GM18520 (cell line): ENCODE measurements around the gene SBNO2.
"Not testable (repeated sequence)": the region's sequence is repeated elsewhere in the genome, so short reads cannot be mapped to it uniquely, and the experiment has no call there.

Experiments
- ATAC-seq: cut with Tn5 transposase; IDR thresholded peaks from one replicate; pipeline ENCODE4 v1.9.1; 2021; ENCODE audit not compliant: unreplicated experiment

SBNO2 gene

DNA sequence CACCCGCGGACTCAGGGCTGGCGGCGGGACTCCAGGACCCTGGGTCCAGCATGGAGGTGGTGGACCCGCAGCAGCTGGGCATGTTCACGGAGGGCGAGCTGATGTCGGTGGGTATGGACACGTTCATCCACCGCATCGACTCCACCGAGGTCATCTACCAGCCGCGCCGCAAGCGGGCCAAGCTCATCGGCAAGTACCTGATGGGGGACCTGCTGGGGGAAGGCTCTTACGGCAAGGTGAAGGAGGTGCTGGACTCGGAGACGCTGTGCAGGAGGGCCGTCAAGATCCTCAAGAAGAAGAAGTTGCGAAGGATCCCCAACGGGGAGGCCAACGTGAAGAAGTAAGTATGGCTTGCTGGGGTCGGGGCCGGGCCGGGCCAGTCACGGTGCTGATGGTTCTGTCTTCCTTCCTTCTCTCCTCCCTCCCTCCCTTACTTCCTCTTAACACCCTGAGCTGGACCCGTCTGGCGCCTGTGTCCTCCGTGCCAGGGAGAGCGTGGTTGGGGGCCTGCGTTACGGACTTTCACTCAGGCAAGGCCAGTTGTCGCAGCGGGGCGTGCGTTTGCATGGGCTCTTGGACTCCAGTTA lies 32.9 kb upstream of the SBNO2 start:
- ATAC-seq, result no peak

GRCh38 chr19:1206150-1206863 lies 32.2 kb upstream of the SBNO2 start:
- no peak for ATAC-seq

GRCh38 chr19:1205114-1206099 lies 31.3 kb upstream of the SBNO2 start, which contains the start of gene STK11:
Gene STK11 (plus strand): TSS chr19:1205778. CDS start chr19:1206914, 1,136 bp downstream.
- ATAC-seq, result peak; percentile 79

GRCh38 chr19:1200614-1201013 lies 26.5 kb upstream of the SBNO2 start:
- not testable (repeated sequence) for ATAC-seq

GRCh38 chr19:1199531-1199930 lies 25.5 kb upstream of the SBNO2 start:
- ATAC-seq, result no peak

DNA sequence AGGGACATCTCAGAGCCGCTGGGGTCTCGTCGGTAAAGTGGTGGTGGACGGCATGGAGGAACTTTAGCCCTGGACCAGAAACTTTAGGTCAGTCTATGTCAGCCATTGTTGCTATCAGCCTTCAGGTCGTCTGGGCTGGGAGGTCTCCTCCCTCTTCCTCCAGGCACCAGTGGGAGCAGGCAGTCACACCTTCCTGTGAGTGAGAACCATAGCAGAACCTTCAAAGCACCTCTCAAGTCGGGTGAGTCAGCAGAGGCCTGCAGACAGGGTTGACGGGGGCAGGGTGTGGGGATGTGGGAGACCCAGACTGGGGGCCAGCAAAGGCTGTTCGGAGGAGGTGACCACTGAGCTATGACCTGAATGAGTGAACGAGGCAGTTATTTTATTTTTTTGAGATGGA lies 15.4 kb upstream of the SBNO2 start:
- no peak for ATAC-seq

GRCh38 chr19:1183543-1184172 lies 9.6 kb upstream of the SBNO2 start:
- peak; percentile 66 for ATAC-seq

DNA sequence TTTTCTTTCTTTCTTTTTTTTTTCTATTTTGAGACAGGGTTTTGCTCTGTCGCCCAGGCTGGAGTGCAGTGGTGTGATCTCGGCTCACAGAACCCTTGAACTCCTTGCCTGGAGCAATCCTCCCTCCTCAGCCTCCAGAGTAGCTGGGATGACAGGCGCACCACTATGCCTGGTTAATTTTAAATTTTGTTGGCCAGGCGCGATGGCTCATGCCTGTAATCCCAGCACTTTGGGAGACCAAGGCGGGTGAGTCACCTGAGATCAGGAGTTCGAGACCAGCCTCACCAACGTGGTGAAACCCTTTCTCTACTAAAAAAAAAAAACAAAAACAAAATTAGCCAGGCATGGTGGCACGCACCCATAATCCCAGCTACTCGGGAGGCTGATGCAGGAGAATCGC lies 8.7 kb upstream of the SBNO2 start:
- no peak for ATAC-seq

GRCh38 chr19:1182068-1182467 lies 8.0 kb upstream of the SBNO2 start:
- ATAC-seq, result no peak

GRCh38 chr19:1181606-1182005 lies 7.5 kb upstream of the SBNO2 start:
- ATAC-seq, result no peak

- no peak for ATAC-seq
These were observed 3.5 kb upstream of the SBNO2 start for GRCh38 chr19:1177322-1178114.

DNA sequence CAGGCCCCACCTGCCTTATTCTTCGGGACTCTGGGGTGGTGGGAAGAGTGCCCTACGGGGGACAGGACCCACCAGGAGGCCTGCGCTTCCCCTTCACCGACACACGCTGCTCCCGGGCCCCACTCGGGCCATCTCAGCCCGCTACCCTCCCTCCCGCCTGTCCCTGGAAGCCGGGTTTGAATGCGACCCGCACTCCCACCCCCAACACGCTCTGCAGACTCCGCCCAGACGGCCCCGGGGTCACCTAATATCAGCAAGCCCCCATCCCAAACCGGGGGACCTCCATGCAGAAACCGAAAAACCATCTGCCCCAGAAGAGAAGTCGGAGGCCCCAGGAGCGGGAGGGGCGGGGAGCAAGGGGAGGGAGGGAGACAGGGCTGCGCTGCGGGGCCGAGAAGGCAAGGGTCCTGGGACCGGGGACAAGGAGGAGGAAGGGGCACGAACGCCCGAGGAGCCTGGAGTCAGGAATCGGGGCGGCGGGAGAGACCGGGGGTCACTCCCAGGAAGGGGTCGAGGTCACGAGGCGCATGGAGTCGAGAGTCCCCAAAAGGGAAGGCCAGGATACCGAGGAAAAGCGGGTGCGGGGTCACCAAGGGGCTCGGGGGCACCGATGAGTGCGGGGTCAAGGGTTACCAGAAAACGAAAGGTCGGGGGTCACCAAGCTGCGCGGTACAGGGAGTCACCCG lies 766 bp downstream of the SBNO2 start:
- ATAC-seq, result no peak

GRCh38 chr19:1172353-1173158 lies 1.5 kb downstream of the SBNO2 start:
- no peak for ATAC-seq

DNA sequence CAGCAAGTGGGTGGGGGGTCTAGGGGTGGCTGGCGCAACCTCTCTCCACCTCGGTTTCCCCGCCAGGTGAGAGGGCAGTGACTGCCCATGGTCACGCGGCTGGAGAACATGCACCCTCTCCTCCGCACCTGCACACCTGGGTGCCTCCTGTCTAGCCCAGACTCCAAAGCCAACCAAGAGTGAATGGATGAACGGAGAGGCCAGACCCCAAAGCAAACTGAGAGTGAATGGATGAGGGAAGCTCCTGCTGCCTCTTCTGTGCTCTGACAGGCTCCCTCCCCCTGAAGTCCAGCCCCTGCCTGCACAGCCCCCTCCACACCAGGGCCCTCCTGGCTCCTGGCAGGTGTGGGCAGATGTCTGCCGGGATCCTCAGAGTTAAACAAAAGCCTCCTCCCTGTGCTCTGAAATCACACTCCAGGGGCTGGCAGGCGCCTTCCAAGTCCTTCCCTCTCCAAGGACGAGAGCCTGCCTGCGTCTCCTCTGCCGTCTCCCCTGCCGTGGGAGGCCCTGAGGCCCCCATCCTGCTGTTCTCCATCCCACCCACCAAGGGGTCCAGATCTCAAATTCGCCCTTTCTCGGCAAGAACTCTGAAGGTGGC lies 2.2 kb downstream of the SBNO2 start:
- no peak for ATAC-seq

DNA sequence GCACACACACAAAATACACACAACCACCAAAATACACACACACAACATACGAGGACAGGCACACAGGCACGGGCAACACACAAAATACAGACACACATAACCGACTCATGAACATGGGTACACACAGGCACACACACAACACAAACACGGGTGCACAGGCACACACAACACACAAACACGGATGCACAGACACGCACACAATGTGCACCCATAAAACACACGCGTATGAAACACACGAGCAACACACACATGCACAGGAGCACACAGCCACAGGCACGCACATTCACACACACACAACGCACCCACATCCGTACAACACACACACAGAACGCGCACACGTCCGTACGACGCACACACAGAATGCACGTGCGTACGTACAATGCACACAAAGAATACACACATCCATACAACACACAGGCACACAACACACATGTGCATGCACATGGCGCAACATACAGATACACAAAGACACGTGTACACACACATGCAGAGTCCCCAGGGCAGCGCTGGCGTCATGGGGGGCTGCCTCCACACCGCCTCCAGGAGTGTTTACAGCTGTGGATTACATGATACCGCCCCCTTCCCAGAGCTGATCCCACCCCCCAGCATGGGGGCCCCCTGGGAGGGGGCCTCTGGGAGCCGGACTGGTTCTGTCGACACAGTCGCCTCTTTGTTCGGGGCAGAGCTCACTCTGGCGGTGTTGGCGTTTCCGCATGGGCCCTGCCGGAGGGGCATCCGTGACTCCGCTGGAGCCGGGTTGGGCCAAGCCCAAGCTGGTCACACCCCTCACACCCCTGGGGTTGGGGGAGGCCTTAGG lies 2.9 kb downstream of the SBNO2 start:
- ATAC-seq, result no peak

DNA sequence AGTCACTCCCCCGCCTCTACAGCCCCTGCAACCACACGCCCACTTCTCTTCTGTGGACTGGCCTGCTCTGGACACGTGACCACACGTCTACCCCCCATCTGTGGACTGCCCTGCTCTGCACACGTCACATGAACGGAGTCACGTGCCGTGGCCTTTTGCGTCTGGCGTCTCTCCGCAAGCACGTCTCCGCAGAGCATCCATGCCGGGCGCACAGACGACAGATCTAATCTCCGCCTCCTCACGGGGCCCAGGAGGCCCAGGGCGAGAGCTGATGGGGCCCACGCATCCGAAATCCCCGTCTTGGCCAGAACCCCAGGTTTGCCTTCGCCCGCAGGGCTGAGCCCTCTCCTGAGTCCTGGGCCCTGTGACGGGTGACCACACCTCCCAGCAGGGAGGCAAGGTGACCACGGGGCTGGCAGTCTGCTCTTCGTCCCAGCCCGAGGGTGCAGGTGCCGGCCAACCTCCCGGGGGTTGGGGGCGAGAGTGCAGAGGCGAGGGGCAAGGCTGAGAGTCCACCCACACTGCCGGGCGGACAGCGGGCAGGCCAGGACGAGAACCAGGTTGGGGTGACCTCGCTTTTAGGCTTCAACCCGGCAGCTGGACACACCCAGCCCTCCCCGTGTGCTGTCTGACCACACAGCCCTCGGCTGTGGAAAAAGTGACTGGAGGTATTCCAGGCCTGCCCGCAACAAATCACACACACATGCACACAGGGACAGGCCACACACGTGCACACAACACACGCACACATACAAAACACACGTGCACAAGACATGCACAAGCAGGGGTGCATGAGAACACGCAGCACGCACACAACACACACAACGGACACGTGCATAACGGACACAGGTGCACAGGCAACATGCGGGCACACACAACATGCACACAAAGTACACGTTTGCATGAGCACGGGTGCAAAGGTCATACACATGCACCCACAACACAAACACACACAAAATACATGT lies 3.9 kb downstream of the SBNO2 start:
- ATAC-seq, result no peak

- no peak for ATAC-seq
These were observed 4.7 kb downstream of the SBNO2 start for GRCh38 chr19:1169411-1169791.
